Measurements from ENCODE around the gene EPHB1.
A peak's percentile ranks its signal among the peaks of the same experiment; 100 is the strongest.

The EPHB1 gene

GRCh38 chr3:134794950-134795745 lies at the start of gene EPHB1:
Gene EPHB1 (plus strand): TSS chr3:134795260.
- in situ Hi-C loops (cut with HindIII; ENCODE audit: low pct_ligation_motif_present, low sequenced_read_pairs), result no loop called here
- no peaks in the 10 kb centered on the region for H3K36me3 ChIP-seq (replicated peaks)
- peak within 1 kb of the TSS; percentile 60 for H3K4me3 ChIP-seq (ENCODE audit: low read depth, low read length)
- peak; percentile 91 for DNase-seq
- no peak within 1 kb of the TSS for H3K27ac ChIP-seq
- peaks cover 31% of the 10 kb centered on the region for H3K27me3 ChIP-seq (replicated peaks)
- TF ChIP-seq CTCF (IDR thresholded peaks at IDR 0.05; ENCODE audit: low read depth, low read length, missing control alignments), result peak; percentile 95

GRCh38 chr3:134748698-134749097 lies 46.4 kb upstream of the EPHB1 start:
- no peak for DNase-seq
- Histone ChIP-seq H3K4me3 (ENCODE audit: low read depth, low read length) (no peak overlapping the region), H3K27me3 (replicated peaks) (no peaks in the 10 kb centered on the region), H3K36me3 (replicated peaks) (no peaks in the 10 kb centered on the region), H3K27ac (no peak overlapping the region)
- in situ Hi-C loops (cut with HindIII; ENCODE audit: low pct_ligation_motif_present, low sequenced_read_pairs), result no loop called here
- no peak for TF ChIP-seq CTCF (IDR thresholded peaks at IDR 0.05; ENCODE audit: low read depth, low read length, missing control alignments)

- no peak for TF ChIP-seq CTCF (IDR thresholded peaks at IDR 0.05; ENCODE audit: low read depth, low read length, missing control alignments)
- H3K4me3 ChIP-seq (ENCODE audit: low read depth, low read length), result no peak overlapping the region
- in situ Hi-C loops (cut with HindIII; ENCODE audit: low pct_ligation_motif_present, low sequenced_read_pairs), result no loop called here
- H3K27me3 ChIP-seq (replicated peaks), result no peaks in the 10 kb centered on the region
- H3K27ac ChIP-seq, result no peak overlapping the region
- no peak for DNase-seq
- H3K36me3 ChIP-seq (replicated peaks), result no peaks in the 10 kb centered on the region
These were observed 45.9 kb upstream of the EPHB1 start for GRCh38 chr3:134749174-134749573.

GRCh38 chr3:134749802-134750553 lies 45.1 kb upstream of the EPHB1 start:
- TF ChIP-seq CTCF (IDR thresholded peaks at IDR 0.05; ENCODE audit: low read depth, low read length, missing control alignments), result no peak
- no peaks in the 10 kb centered on the region for H3K36me3 ChIP-seq (replicated peaks)

GRCh38 chr3:134751831-134752230 lies 43.2 kb upstream of the EPHB1 start:
- Histone ChIP-seq H3K36me3 (replicated peaks) (no peaks in the 10 kb centered on the region), H3K4me3 (ENCODE audit: low read depth, low read length) (no peak overlapping the region), H3K27ac (no peak overlapping the region), H3K27me3 (replicated peaks) (no peaks in the 10 kb centered on the region)
- no peak for TF ChIP-seq CTCF (IDR thresholded peaks at IDR 0.05; ENCODE audit: low read depth, low read length, missing control alignments)
- in situ Hi-C loops (cut with HindIII; ENCODE audit: low pct_ligation_motif_present, low sequenced_read_pairs), result no loop called here
- DNase-seq, result peak; percentile 14

More at GRCh38 chr3:134749802-134750553, 45.1 kb upstream of the EPHB1 start:
- no peak overlapping the region for H3K4me3 ChIP-seq (ENCODE audit: low read depth, low read length)
- no peak for DNase-seq
- no peaks in the 10 kb centered on the region for H3K27me3 ChIP-seq (replicated peaks)
- no peak overlapping the region for H3K27ac ChIP-seq
- in situ Hi-C loops (cut with HindIII; ENCODE audit: low pct_ligation_motif_present, low sequenced_read_pairs), result no loop called here

All from brain microvascular endothelial cell (primary cell).